ENCODE measurements around the gene PID1.

Gene PID1

GRCh38 chr2:228988786-228989185 lies 282.3 kb downstream of the PID1 start:
- no peak for ATAC-seq
- Mint-ChIP-seq H3K4me3 (no peak overlapping the region), H3K27me3 (no peaks in the 10 kb centered on the region)

GRCh38 chr2:228987441-228988155 lies 283.5 kb downstream of the PID1 start:
- Mint-ChIP-seq H3K27ac (no peak overlapping the region), H3K9me3 (peaks cover 5% of the 10 kb centered on the region), H3K4me1 (no peaks in the 10 kb centered on the region), H3K27me3 (no peaks in the 10 kb centered on the region), H3K4me3 (no peak overlapping the region), H3K36me3 (no peaks in the 10 kb centered on the region)
- ATAC-seq, result no peak

More at GRCh38 chr2:228988786-228989185, 282.3 kb downstream of the PID1 start:
- Mint-ChIP-seq H3K36me3 (no peaks in the 10 kb centered on the region), H3K4me1 (no peaks in the 10 kb centered on the region), H3K27ac (no peak overlapping the region), H3K9me3 (peaks cover 5% of the 10 kb centered on the region)

GRCh38 chr2:228986961-228987360 lies 284.1 kb downstream of the PID1 start:
- no peaks in the 10 kb centered on the region for H3K4me1 Mint-ChIP-seq
- no peak overlapping the region for H3K4me3 Mint-ChIP-seq
- ATAC-seq, result no peak
- no peaks in the 10 kb centered on the region for H3K36me3 Mint-ChIP-seq
- no peaks in the 10 kb centered on the region for H3K27me3 Mint-ChIP-seq
- H3K9me3 Mint-ChIP-seq, result peaks cover 5% of the 10 kb centered on the region
- no peak overlapping the region for H3K27ac Mint-ChIP-seq

GRCh38 chr2:228983700-228984099 lies 287.4 kb downstream of the PID1 start:
- H3K9me3 Mint-ChIP-seq, result peaks cover 6% of the 10 kb centered on the region
- no peaks in the 10 kb centered on the region for H3K4me1 Mint-ChIP-seq
- H3K36me3 Mint-ChIP-seq, result no peaks in the 10 kb centered on the region
- H3K27ac Mint-ChIP-seq, result no peak overlapping the region
- no peak overlapping the region for H3K4me3 Mint-ChIP-seq
- no peak for ATAC-seq
- no peaks in the 10 kb centered on the region for H3K27me3 Mint-ChIP-seq

- no peak overlapping the region for H3K27ac Mint-ChIP-seq
- H3K27me3 Mint-ChIP-seq, result no peaks in the 10 kb centered on the region
- H3K9me3 Mint-ChIP-seq, result peaks cover 3% of the 10 kb centered on the region
- no peaks in the 10 kb centered on the region for H3K36me3 Mint-ChIP-seq
- no peak overlapping the region for H3K4me3 Mint-ChIP-seq
- no peak for ATAC-seq
- no peaks in the 10 kb centered on the region for H3K4me1 Mint-ChIP-seq
These were observed 296.9 kb downstream of the PID1 start for GRCh38 chr2:228974169-228974568.
